OCI-LY7 (cell line): ENCODE results near the gene ADAMTSL4. TPM values are rescaled to one million over a fixed set of nuclear protein-coding genes. Genes with fewer than 3 reads are reported as not detected.

Experiments
- BruUV-seq: library from RNA; stranded (reverse); fragments of 400-500 nt; replicated peaks from 2 replicates; lab custom pipeline; 2021; lab: Mats Ljungman, UMichigan
- CTCF ChIA-PET: fragments of 300-600 bp; sonication (Branson Sonifier 250); formaldehyde crosslinking; loops from one replicate; lab custom pipeline; 2022; ENCODE audit warnings: antibody characterized with exemption; ENCODE audit not compliant: unreplicated experiment; lab: Charles Lee
- POLR2A ChIA-PET: fragments of 300-600 bp; sonication (Branson Sonifier 250); formaldehyde crosslinking; loops from one replicate; lab custom pipeline; 2022; ENCODE audit warnings: antibody characterized with exemption; lab: Charles Lee
- DNase-seq: peaks from one replicate; pipeline ENCODE4 v3.0.0-alpha.2; 2015; ENCODE audit warnings: low spot score
- H2AFZ ChIP-seq: fragments of 200-600 bp; sonication (generic), shearing (Covaris generic); 2 replicates; pipeline ENCODE4 v1.6.1; 2014; ENCODE audit warnings: mild to moderate bottlenecking, antibody characterized with exemption, low read length, moderate library complexity
- H3K27ac ChIP-seq: fragments of 200-600 bp; sonication (generic); 2 replicates; pipeline ENCODE4 v1.5.1; 2014; ENCODE audit warnings: mixed run types, low read depth, mild to moderate bottlenecking, moderate library complexity, low read length, inconsistent platforms; ENCODE audit not compliant: poor library complexity, severe bottlenecking
- H3K36me3 ChIP-seq: fragments of 200-600 bp; sonication (generic); 2 replicates; pipeline ENCODE4 v1.6.1; 2014; ENCODE audit warnings: mild to moderate bottlenecking, antibody characterized with exemption, low read length, moderate library complexity, mixed read lengths; ENCODE audit not compliant: insufficient read depth
- H3K4me1 ChIP-seq: fragments of 200-600 bp; sonication (generic); 2 replicates; pipeline ENCODE4 v1.5.1; 2014; ENCODE audit warnings: mild to moderate bottlenecking, low read length; ENCODE audit not compliant: insufficient read depth, poor library complexity, severe bottlenecking
- H3K4me2 ChIP-seq: fragments of 200-600 bp; sonication (generic); 2 replicates; pipeline ENCODE4 v1.6.1; 2014; ENCODE audit warnings: mild to moderate bottlenecking, low read length
- H3K4me3 ChIP-seq: fragments of 200-600 bp; sonication (generic); 2 replicates; pipeline ENCODE4 v1.5.1; 2014; ENCODE audit warnings: mild to moderate bottlenecking, low read depth, low read length; ENCODE audit not compliant: poor library complexity, severe bottlenecking
- H3K79me2 ChIP-seq: fragments of 200-600 bp; sonication (generic); 2 replicates; pipeline ENCODE4 v1.6.1; 2016; ENCODE audit warnings: low read depth, mild to moderate bottlenecking, low read length, moderate library complexity, mixed read lengths; ENCODE audit not compliant: insufficient read depth
- H3K9me2 ChIP-seq: fragments of 200-600 bp; sonication (generic); 2 replicates; pipeline ENCODE4 v1.6.1; 2016; ENCODE audit warnings: mild to moderate bottlenecking, low read length, mixed read lengths; ENCODE audit not compliant: insufficient read depth
- H3K9me3 ChIP-seq: fragments of 200-600 bp; sonication (generic); 2 replicates; pipeline ENCODE4 v1.6.1; 2014; ENCODE audit warnings: mild to moderate bottlenecking, mixed run types, low read length, mixed read lengths
- H4K20me1 ChIP-seq: fragments of 200-600 bp; sonication (generic); 2 replicates; pipeline ENCODE4 v1.6.1; 2014; ENCODE audit warnings: mild to moderate bottlenecking, antibody characterized with exemption, low read length, moderate library complexity, mixed read lengths; ENCODE audit not compliant: insufficient read depth
- EZH2phosphoT487 ChIP-seq: fragments of 200-600 bp; sonication (generic); IDR thresholded peaks from 2 replicates; pipeline ENCODE4 v1.6.1; 2018; ENCODE audit warnings: low read depth, borderline replicate concordance, mild to moderate bottlenecking, mixed run types, antibody characterized with exemption, low read length, moderate library complexity, mixed read lengths
- intact Hi-C: fragments of 100-400 bp; cut with micrococcal nuclease; formaldehyde crosslinking; loops from one replicate; pipeline ENCODE4 v1.10.0; 2022; ENCODE audit not compliant: unreplicated experiment
- total RNA-seq, 2 experiments: library from RNA; depleted of rRNA in 1 of 2; stranded (reverse); fragments of >200 nt in 1 of 2; shearing (Covaris generic) in 1 of 2; gene quantifications; 2 replicates each; pipeline ENCODE4 v1.2.3, GENCODE V29; 2014 to 2022
- TF ChIP-seq, protein P1 (sequence below): fragments of 200-600 bp; sonication (generic); conservative IDR thresholded peaks from 2 replicates; pipeline ENCODE4 v1.5.1; 2014; ENCODE audit warnings: mild to moderate bottlenecking, antibody characterized with exemption, low read length, moderate library complexity, mixed read lengths

Gene ADAMTSL4
- total RNA-seq, 2 experiments from 2014 or later = not detected

DNA sequence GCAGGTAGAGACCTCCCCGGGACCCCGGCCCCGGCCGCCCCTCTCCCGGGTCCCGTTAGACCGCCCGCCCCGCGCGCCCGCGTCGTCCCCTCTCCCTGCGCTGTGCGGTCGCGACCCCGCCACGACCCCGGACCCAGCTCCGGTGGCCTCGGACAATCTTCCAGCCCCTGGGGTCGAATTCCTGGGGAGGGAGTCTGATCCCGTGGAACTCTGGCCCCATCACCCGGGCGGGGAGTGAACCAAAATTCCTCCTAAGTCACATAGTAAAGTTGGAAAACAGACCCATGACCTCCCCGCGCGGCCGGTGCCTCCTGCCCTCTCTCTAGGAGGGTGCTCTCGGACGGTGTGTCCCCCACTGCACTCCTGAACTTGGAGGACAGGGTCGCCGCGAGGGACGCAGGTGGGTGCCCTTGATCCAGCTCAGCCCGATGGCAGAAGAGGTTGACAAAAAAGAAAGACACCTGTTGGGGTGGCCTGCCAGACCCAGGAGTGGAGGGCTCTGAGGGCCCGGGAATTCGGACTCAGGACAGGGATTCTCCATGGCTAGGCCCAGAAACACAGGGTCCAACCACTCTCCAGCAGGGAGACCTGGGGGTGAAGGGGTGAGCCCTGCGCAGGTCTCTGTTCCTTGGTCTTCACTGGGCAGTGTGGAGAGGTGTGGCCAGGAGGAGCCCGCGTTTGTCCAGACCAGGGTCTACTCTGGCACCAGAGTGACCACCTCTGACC is 451 bp downstream of the ADAMTSL4 start:
- intact Hi-C loops = no loop called here
- no peak overlapping the region for H3K4me3 ChIP-seq
- no peaks in the 10 kb centered on the region for H3K36me3 ChIP-seq
- ChIA-PET CTCF (no interaction called here), POLR2A (interaction anchor here (1.2 kb wide), 1 partner anchor 11 kb away, joined by 3 read pairs; no protein-coding TSS in a partner anchor)
- no peaks in the 10 kb centered on the region for H4K20me1 ChIP-seq
- peak overlapping the region; percentile 35; the same call in 1 of the 2 replicates for H3K4me2 ChIP-seq
- H3K79me2 ChIP-seq = no peaks in the 10 kb centered on the region
- no peak overlapping the region for H2AFZ ChIP-seq
- H3K9me3 ChIP-seq = no peaks in the 10 kb centered on the region
- no TSS peak for BruUV-seq
- peaks cover 9% of the 10 kb centered on the region for H3K4me1 ChIP-seq
- H3K27ac ChIP-seq = no peak overlapping the region
- no peak for TF ChIP-seq EZH2phosphoT487
- TF ChIP-seq, protein P1, sequence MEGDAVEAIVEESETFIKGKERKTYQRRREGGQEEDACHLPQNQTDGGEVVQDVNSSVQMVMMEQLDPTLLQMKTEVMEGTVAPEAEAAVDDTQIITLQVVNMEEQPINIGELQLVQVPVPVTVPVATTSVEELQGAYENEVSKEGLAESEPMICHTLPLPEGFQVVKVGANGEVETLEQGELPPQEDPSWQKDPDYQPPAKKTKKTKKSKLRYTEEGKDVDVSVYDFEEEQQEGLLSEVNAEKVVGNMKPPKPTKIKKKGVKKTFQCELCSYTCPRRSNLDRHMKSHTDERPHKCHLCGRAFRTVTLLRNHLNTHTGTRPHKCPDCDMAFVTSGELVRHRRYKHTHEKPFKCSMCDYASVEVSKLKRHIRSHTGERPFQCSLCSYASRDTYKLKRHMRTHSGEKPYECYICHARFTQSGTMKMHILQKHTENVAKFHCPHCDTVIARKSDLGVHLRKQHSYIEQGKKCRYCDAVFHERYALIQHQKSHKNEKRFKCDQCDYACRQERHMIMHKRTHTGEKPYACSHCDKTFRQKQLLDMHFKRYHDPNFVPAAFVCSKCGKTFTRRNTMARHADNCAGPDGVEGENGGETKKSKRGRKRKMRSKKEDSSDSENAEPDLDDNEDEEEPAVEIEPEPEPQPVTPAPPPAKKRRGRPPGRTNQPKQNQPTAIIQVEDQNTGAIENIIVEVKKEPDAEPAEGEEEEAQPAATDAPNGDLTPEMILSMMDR = no peak
- DNase-seq = no peak
- no peaks in the 10 kb centered on the region for H3K9me2 ChIP-seq

DNA sequence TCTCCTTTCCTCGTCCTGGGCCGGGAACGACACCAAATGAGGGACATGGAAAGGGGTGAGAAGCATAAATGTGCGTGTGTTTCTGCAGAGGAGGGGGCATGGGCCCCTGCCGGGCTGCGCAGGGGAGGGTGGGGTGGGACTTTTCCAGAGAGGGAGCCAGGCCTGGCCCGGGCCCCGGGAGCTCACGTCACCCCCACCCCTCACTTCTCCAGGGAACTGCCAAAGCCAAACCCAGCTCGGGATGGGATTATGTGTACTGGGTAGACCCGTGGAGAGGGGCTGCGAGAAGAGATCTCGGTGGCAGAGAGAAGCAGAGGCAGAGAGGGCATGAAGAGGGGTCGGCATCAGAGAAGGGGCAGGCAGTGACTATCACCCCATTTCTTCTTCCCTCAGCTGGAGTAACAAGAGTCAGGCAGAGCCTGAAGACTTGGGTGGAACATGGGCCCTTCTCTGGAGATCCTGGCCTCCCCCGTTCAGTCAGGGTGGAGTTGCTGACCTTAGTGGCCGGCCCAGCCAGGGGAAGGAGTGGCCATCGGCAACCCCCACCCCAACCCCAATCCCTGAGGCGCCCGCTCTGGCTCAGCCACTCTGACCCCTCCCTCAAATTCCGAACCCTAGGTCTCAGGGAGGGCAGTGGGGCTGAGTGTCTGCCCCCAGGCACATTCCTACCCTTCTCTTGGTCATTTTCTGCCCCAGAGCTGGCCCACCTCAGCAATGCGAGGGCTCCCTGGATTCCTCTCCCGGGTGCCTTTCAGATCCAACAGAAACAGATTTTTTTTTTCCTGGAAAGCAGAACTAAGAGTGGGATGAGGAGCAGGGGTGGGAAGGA is 1.2 kb downstream of the ADAMTSL4 start:
- Histone ChIP-seq H3K4me2 (no peak overlapping the region), H3K9me3 (no peaks in the 10 kb centered on the region), H3K4me1 (peaks cover 9% of the 10 kb centered on the region), H3K9me2 (no peaks in the 10 kb centered on the region), H2AFZ (no peak overlapping the region), H3K27ac (no peak overlapping the region), H4K20me1 (no peaks in the 10 kb centered on the region), H3K79me2 (no peaks in the 10 kb centered on the region), H3K36me3 (no peaks in the 10 kb centered on the region), H3K4me3 (no peak overlapping the region)
- BruUV-seq = no TSS peak
- intact Hi-C loops = no loop called here
- ChIA-PET POLR2A (interaction anchor here (0.6 to 1.2 kb wide), 2 partner anchors 10 to 665 kb away, joined by 3 read pairs; no protein-coding TSS in a partner anchor), CTCF (no interaction called here)
- TF ChIP-seq, protein P1 = no peak
- no peak for TF ChIP-seq EZH2phosphoT487
- DNase-seq = no peak
